OCI-LY1 (cell line): ENCODE data around the gene CPXM1.
A peak's percentile ranks its signal among the peaks of the same experiment; 100 is the strongest.

Source experiments
- H2AFZ ChIP-seq: fragments of 200-600 bp; sonication (generic), shearing (Covaris generic); 2 replicates; pipeline ENCODE4 v1.6.0; 2014; ENCODE audit warnings: antibody characterized with exemption, mild to moderate bottlenecking, low read length
- H3F3A ChIP-seq: fragments of 200-600 bp; sonication (generic), shearing (Covaris generic); 2 replicates; pipeline ENCODE4 v1.6.0; 2014; ENCODE audit warnings: mild to moderate bottlenecking, antibody characterized with exemption, low read length, moderate library complexity; ENCODE audit not compliant: insufficient read depth
- H3K27ac ChIP-seq: fragments of 200-600 bp; sonication (generic); 2 replicates; pipeline ENCODE4 v1.5.1; 2014; ENCODE audit warnings: low read length, mixed run types, mild to moderate bottlenecking, low read depth; ENCODE audit not compliant: poor library complexity, severe bottlenecking
- H3K27me3 ChIP-seq: fragments of 200-600 bp; sonication (generic); 2 replicates; pipeline ENCODE4 v1.6.0; 2014; ENCODE audit warnings: antibody characterized with exemption, mild to moderate bottlenecking, low read length, moderate library complexity; ENCODE audit not compliant: insufficient read depth
- H3K36me3 ChIP-seq: fragments of 200-600 bp; sonication (generic); 2 replicates; pipeline ENCODE4 v1.6.1; 2014; ENCODE audit warnings: mild to moderate bottlenecking, antibody characterized with exemption, low read length, moderate library complexity, mixed read lengths; ENCODE audit not compliant: insufficient read depth
- H3K4me1 ChIP-seq: fragments of 200-600 bp; sonication (generic); 2 replicates; pipeline ENCODE4 v1.5.1; 2014; ENCODE audit warnings: mild to moderate bottlenecking, low read length, moderate library complexity; ENCODE audit not compliant: insufficient read depth, severe bottlenecking
- H3K4me2 ChIP-seq: fragments of 200-600 bp; sonication (generic), shearing (Covaris generic); 2 replicates; pipeline ENCODE4 v1.6.1; 2014; ENCODE audit warnings: low read length
- H3K4me3 ChIP-seq: fragments of 200-600 bp; sonication (generic); 2 replicates; pipeline ENCODE4 v1.5.1; 2014; ENCODE audit warnings: low read length, low read depth, mild to moderate bottlenecking, mixed read lengths; ENCODE audit not compliant: poor library complexity, severe bottlenecking
- H3K79me2 ChIP-seq: fragments of 200-600 bp; shearing (Covaris generic); 2 replicates; pipeline ENCODE4 v1.6.1; 2016; ENCODE audit warnings: mixed run types, low read length, mixed read lengths; ENCODE audit not compliant: insufficient read depth
- H3K9ac ChIP-seq: fragments of 200-600 bp; sonication (generic), shearing (Covaris generic); 2 replicates; pipeline ENCODE4 v1.6.1; 2014; ENCODE audit warnings: mild to moderate bottlenecking, low read length, mixed read lengths
- H3K9me2 ChIP-seq: fragments of 200-600 bp; sonication (generic), shearing (Covaris generic); 2 replicates; pipeline ENCODE4 v1.6.1; 2014; ENCODE audit warnings: low read depth, mild to moderate bottlenecking, low read length, mixed read lengths
- H3K9me3 ChIP-seq: fragments of 200-600 bp; shearing (Covaris generic); 2 replicates; pipeline ENCODE4 v1.6.1; 2014; ENCODE audit warnings: low read length, mixed read lengths
- H4K20me1 ChIP-seq: fragments of 200-600 bp; sonication (generic), shearing (Covaris generic); 2 replicates; pipeline ENCODE4 v1.6.0; 2016; ENCODE audit warnings: mild to moderate bottlenecking, low read length; ENCODE audit not compliant: insufficient read depth
- CTCF ChIP-seq: fragments of 200-600 bp; sonication (generic), shearing (Covaris generic); IDR thresholded peaks from 2 replicates; pipeline ENCODE4 v1.5.1; 2017; ENCODE audit warnings: mild to moderate bottlenecking, antibody characterized with exemption, low read length, moderate library complexity, mixed read lengths
- EZH2 ChIP-seq: fragments of 200-600 bp; sonication (generic), shearing (Covaris generic); IDR thresholded peaks from 2 replicates; pipeline ENCODE4 v1.8.0; 2017; ENCODE audit warnings: borderline replicate concordance, mixed run types, mild to moderate bottlenecking, antibody characterized with exemption, low read length, moderate library complexity, mixed read lengths

The CPXM1 gene

GRCh38 chr20:2756056-2756611, 44.3 kb downstream of the CPXM1 start:
- no peaks in the 10 kb centered on the region for H3K79me2 ChIP-seq
- no peak overlapping the region for H3K27ac ChIP-seq
- H3K27me3 ChIP-seq = 0 out of 2 replicates have a peak, but pooled peaks cover 9% of the 10 kb centered on the region
- no peaks in the 10 kb centered on the region for H3K9me3 ChIP-seq
- no peaks in the 10 kb centered on the region for H3K9me2 ChIP-seq
- no peaks in the 10 kb centered on the region for H3K36me3 ChIP-seq
- TF ChIP-seq EZH2 (no peak), CTCF (peak; percentile 14; the same call in 1 of the 2 replicates)
- H3K9ac ChIP-seq = no peak overlapping the region
- no peak overlapping the region for H3K4me3 ChIP-seq
- H3K4me1 ChIP-seq = peaks cover 14% of the 10 kb centered on the region
- no peak overlapping the region for H3K4me2 ChIP-seq
- no peaks in the 10 kb centered on the region for H4K20me1 ChIP-seq
- no peak overlapping the region for H2AFZ ChIP-seq
- H3F3A ChIP-seq = no peaks in the 10 kb centered on the region

- Histone ChIP-seq H3K9ac (no peak overlapping the region), H4K20me1 (no peaks in the 10 kb centered on the region), H3F3A (no peaks in the 10 kb centered on the region), H3K4me1 (peaks cover 14% of the 10 kb centered on the region), H3K4me3 (no peak overlapping the region), H3K79me2 (no peaks in the 10 kb centered on the region), H3K36me3 (no peaks in the 10 kb centered on the region), H3K27me3 (0 out of 2 replicates have a peak, but pooled peaks cover 9% of the 10 kb centered on the region), H2AFZ (no peak overlapping the region), H3K9me2 (no peaks in the 10 kb centered on the region), H3K27ac (no peak overlapping the region), H3K9me3 (no peaks in the 10 kb centered on the region), H3K4me2 (no peak overlapping the region)
- TF ChIP-seq CTCF (no peak), EZH2 (no peak)
Measured at GRCh38 chr20:2755451-2756055, 44.9 kb downstream of the CPXM1 start.

- H3K27me3 ChIP-seq = 0 out of 2 replicates have a peak, but pooled peaks cover 9% of the 10 kb centered on the region
- no peaks in the 10 kb centered on the region for H3K9me3 ChIP-seq
- H3K9ac ChIP-seq = no peak overlapping the region
- no peak overlapping the region for H3K4me2 ChIP-seq
- no peak overlapping the region for H2AFZ ChIP-seq
- no peaks in the 10 kb centered on the region for H3K9me2 ChIP-seq
- TF ChIP-seq EZH2 (no peak), CTCF (no peak)
- H3K4me3 ChIP-seq = no peak overlapping the region
- H3F3A ChIP-seq = no peaks in the 10 kb centered on the region
- no peaks in the 10 kb centered on the region for H4K20me1 ChIP-seq
- H3K27ac ChIP-seq = no peak overlapping the region
- no peaks in the 10 kb centered on the region for H3K79me2 ChIP-seq
- peaks cover 14% of the 10 kb centered on the region for H3K4me1 ChIP-seq
- H3K36me3 ChIP-seq = no peaks in the 10 kb centered on the region
Measured at GRCh38 chr20:2754424-2754823, 46.0 kb downstream of the CPXM1 start.
